ENCODE measurements around the gene ABCC1. TPM values are rescaled to one million over a fixed set of nuclear protein-coding genes. Genes with fewer than 3 reads are reported as not detected.

The ABCC1 gene
- total RNA-seq, 6 donors from 2014 or later, result 35.4 to 106 (median 44.8) TPM

DNA sequence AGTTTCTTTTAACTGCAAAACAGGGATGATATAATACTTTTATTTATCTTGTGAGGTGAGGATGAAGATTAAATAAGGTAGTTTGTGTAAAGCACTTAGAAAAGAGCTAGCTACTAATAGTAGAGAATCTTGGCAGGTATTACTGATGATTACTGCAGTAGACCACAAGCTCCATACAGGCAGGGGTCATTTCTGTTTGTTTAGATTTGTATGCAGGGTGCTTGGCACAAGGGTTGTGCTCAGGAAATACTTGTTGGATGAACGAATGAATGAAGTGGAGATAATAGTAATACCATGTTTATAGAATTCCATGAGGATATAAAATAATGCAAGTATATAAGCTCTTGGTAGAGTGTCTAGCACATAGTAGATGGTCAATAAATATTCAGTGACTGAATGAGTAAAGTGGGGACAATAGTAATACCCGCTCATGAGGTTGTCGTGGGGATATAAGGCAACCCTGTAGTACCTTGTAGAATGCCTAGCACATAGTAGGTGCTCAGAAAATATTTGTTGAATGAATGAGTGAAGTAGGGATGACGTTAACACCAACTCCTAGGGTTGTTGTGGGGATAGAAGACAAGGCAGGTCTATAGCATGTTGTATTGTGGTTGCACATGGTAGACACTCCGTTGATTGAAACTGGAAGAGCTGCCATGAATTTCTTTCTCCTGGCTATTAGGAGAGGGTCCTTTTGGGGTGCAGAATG is 83.0 kb downstream of the ABCC1 start:
- Histone ChIP-seq H3K27me3 (no peaks in the 10 kb centered on the region), H3K36me3 (peaks cover 0 to 28% (median 21%) of the 10 kb centered on the region in 4 donors), H3K9me3 (no peaks in the 10 kb centered on the region), H3K4me1 (peaks cover 16 to 28% (median 25%) of the 10 kb centered on the region in 4 donors), H3K4me3 (no peak overlapping the region), H3K27ac (no peak overlapping the region)
- ATAC-seq (ENCODE audit: low FRiP score in 2 of 2) (no peak), DNase-seq (no peak)
- 78 to 83% methylated on average over 5 of the region's 5 CpGs for WGBS, 2 donors
- no peak for TF ChIP-seq POLR2A (IDR thresholded peaks at IDR 0.05)
- TF ChIP-seq POLR2AphosphoS5 (IDR thresholded peaks at IDR 0.05), result no peak
- TF ChIP-seq, protein P1, sequence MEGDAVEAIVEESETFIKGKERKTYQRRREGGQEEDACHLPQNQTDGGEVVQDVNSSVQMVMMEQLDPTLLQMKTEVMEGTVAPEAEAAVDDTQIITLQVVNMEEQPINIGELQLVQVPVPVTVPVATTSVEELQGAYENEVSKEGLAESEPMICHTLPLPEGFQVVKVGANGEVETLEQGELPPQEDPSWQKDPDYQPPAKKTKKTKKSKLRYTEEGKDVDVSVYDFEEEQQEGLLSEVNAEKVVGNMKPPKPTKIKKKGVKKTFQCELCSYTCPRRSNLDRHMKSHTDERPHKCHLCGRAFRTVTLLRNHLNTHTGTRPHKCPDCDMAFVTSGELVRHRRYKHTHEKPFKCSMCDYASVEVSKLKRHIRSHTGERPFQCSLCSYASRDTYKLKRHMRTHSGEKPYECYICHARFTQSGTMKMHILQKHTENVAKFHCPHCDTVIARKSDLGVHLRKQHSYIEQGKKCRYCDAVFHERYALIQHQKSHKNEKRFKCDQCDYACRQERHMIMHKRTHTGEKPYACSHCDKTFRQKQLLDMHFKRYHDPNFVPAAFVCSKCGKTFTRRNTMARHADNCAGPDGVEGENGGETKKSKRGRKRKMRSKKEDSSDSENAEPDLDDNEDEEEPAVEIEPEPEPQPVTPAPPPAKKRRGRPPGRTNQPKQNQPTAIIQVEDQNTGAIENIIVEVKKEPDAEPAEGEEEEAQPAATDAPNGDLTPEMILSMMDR (IDR thresholded peaks at IDR 0.05), result no peak
- no peak for TF ChIP-seq EP300 (IDR thresholded peaks at IDR 0.05)

DNA sequence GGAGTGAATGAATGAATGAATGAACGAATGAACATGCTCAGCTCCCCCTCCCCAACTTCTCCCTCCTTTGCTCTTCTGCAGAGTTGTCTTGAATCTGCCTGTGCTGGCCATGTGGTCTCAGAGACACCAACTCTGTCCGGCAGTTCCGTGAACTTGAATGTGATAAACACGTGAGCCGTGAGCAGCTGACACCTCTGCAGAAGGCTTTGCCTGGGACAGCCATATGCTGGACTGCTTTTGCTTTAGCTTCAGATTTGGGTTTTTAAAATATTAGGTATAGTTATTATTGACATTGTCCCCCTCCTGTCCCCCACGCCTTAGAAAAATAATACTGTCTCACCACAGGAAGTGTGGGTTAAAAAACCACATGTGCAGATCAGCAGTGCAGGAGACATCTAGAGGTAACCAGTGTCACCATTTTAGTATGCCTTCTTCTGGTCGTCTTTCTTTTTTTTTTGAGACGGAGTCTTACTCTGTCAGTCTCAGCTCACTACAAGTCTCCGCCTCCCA is 83.8 kb downstream of the ABCC1 start:
- TF ChIP-seq, protein P1 (IDR thresholded peaks at IDR 0.05), result no peak
- TF ChIP-seq EP300 (IDR thresholded peaks at IDR 0.05) (no peak), POLR2A (IDR thresholded peaks at IDR 0.05) (no peak), POLR2AphosphoS5 (IDR thresholded peaks at IDR 0.05) (no peak)
- H3K9me3 ChIP-seq, result no peaks in the 10 kb centered on the region
- H3K27me3 ChIP-seq, result no peaks in the 10 kb centered on the region
- peaks cover 12 to 27% (median 23%) of the 10 kb centered on the region in 4 donors for H3K4me1 ChIP-seq
- ATAC-seq (ENCODE audit: low FRiP score in 2 of 2) (no peak), DNase-seq (no peak)
- H3K27ac ChIP-seq, result no peak overlapping the region
- no peak overlapping the region for H3K4me3 ChIP-seq
- peaks cover 0 to 36% (median 25%) of the 10 kb centered on the region in 4 donors for H3K36me3 ChIP-seq
- 55 to 68% methylated on average over 8 to 9 of the region's 9 CpGs for WGBS, 2 donors

DNA sequence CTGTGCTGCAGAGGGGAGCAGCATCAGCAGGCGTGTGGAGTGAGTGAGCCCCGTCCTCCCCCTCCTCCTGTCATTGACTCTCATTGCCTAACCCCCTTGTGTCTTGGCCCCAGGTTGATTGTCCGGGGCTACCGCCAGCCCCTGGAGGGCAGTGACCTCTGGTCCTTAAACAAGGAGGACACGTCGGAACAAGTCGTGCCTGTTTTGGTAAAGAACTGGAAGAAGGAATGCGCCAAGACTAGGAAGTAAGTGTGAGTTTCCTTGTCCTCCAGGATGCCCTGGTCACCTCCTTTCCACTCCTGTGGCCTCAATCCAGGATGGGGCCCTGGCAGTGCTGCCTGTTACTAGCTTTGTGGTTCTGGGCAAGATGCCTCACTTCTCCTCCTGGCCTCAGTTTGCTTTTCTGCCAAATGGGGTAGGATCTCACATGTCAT is 87.0 kb downstream of the ABCC1 start:
- no peak for TF ChIP-seq POLR2AphosphoS5 (IDR thresholded peaks at IDR 0.05)
- TF ChIP-seq EP300 (IDR thresholded peaks at IDR 0.05), result peak in 1 of 4 donors; percentile 13
- TF ChIP-seq, protein P1 (IDR thresholded peaks at IDR 0.05), result no peak
- TF ChIP-seq POLR2A (IDR thresholded peaks at IDR 0.05), result no peak
- Histone ChIP-seq H3K27ac (peak overlapping the region in 1 of 4 donors; percentile 23), H3K36me3 (peaks cover 0 to 46% (median 28%) of the 10 kb centered on the region in 4 donors), H3K4me3 (no peak overlapping the region), H3K27me3 (no peaks in the 10 kb centered on the region), H3K9me3 (no peaks in the 10 kb centered on the region), H3K4me1 (peaks cover 0 to 6% (median 0%) of the 10 kb centered on the region in 4 donors)
- ATAC-seq (ENCODE audit: low FRiP score in 2 of 2) (peak in 1 of 2 donors; percentile 24), DNase-seq (peak in 1 of 2 donors; percentile 59)
- WGBS, 2 donors, result 91 to 92% methylated on average over 8 of the region's 8 CpGs

DNA sequence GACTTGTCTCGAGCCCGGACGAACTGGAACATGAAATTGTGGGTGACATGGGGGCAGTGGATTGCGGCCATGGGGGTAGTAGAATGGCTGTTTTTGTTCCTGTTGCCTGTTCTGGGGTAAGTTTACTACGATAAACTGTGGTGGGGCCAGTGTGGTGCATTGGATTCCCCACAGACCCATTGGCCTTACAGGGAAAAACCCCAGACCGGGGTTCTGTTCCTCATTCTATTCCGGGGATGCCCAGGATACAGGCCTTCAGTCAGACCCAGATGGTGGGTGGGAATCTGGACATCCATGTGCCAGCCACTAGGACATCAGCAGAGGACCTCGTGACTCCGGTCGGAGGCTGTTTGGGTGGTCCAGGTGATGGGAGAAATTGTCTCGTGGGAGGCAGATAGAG is 88.1 kb downstream of the ABCC1 start:
- Histone ChIP-seq H3K36me3 (peaks cover 0 to 53% (median 30%) of the 10 kb centered on the region in 4 donors), H3K27me3 (no peaks in the 10 kb centered on the region), H3K4me3 (no peak overlapping the region), H3K9me3 (no peaks in the 10 kb centered on the region), H3K4me1 (peaks cover 0 to 6% (median 0%) of the 10 kb centered on the region in 4 donors), H3K27ac (no peak overlapping the region)
- WGBS, 2 donors, result 95 to 100% methylated on average over 11 of the region's 11 CpGs
- TF ChIP-seq, protein P1 (IDR thresholded peaks at IDR 0.05), result no peak
- TF ChIP-seq POLR2A (IDR thresholded peaks at IDR 0.05) (no peak), POLR2AphosphoS5 (IDR thresholded peaks at IDR 0.05) (no peak), EP300 (IDR thresholded peaks at IDR 0.05) (no peak)
- no peak for ATAC-seq (ENCODE audit: low FRiP score in 2 of 2)
- DNase-seq, result no peak
